Mesendoderm (in vitro differentiated cells): ENCODE data around the gene NPTN.
A peak's percentile ranks its signal among the peaks of the same experiment; 100 is the strongest.

Experiments
- DNase-seq: peaks from one replicate; pipeline ENCODE4 v3.0.0; 2013
- H2AK5ac ChIP-seq: 2 replicates; pipeline ENCODE4 v1.6.1; 2013; ENCODE audit warnings: low read length, inconsistent platforms
- H2BK120ac ChIP-seq: 2 replicates; pipeline ENCODE4 v1.6.1; 2013; ENCODE audit warnings: low read depth, mild to moderate bottlenecking, low read length, moderate library complexity, mixed read lengths
- H2BK15ac ChIP-seq: replicated peaks from 2 replicates; pipeline ENCODE4 v1.6.1; 2013; ENCODE audit warnings: low read depth, mild to moderate bottlenecking, moderate library complexity
- H2BK5ac ChIP-seq: 2 replicates; pipeline ENCODE4 v1.6.1; 2013; ENCODE audit warnings: low read length, inconsistent platforms
- H3K18ac ChIP-seq: 2 replicates; pipeline ENCODE4 v1.6.1; 2013; ENCODE audit warnings: mild to moderate bottlenecking, low read length, mixed read lengths
- H3K23ac ChIP-seq: one replicate; pipeline ENCODE4 v1.6.1; 2013; ENCODE audit warnings: low read length
- H3K27ac ChIP-seq: 2 replicates; pipeline ENCODE4 v1.5.1; 2013; ENCODE audit warnings: low read depth, mild to moderate bottlenecking, inconsistent platforms, low read length, moderate library complexity
- H3K27me3 ChIP-seq: 2 replicates; pipeline ENCODE4 v1.6.1; 2013; ENCODE audit warnings: low read length, control low read depth, mild to moderate bottlenecking, inconsistent platforms; ENCODE audit not compliant: insufficient read depth, poor library complexity
- H3K36me3 ChIP-seq: 2 replicates; pipeline ENCODE4 v1.6.1; 2013; ENCODE audit warnings: low read length, inconsistent platforms; ENCODE audit not compliant: control insufficient read depth, insufficient read depth
- H3K4ac ChIP-seq: one replicate; pipeline ENCODE4 v1.6.1; 2013; ENCODE audit warnings: low read depth, mild to moderate bottlenecking, low read length, moderate library complexity
- H3K4me1 ChIP-seq: 2 replicates; pipeline ENCODE4 v1.6.1; 2013; ENCODE audit warnings: low read depth, low read length, inconsistent platforms; ENCODE audit not compliant: control insufficient read depth
- H3K4me2 ChIP-seq: 2 replicates; pipeline ENCODE4 v1.6.1; 2013; ENCODE audit warnings: low read length
- H3K4me3 ChIP-seq: 2 replicates; pipeline ENCODE4 v1.5.1; 2013; ENCODE audit warnings: mild to moderate bottlenecking, low read length
- H3K56ac ChIP-seq: one replicate; pipeline ENCODE4 v1.6.1; 2013; ENCODE audit warnings: low read length
- H3K79me1 ChIP-seq: 2 replicates; pipeline ENCODE4 v1.6.1; 2013; ENCODE audit warnings: low read length, inconsistent platforms
- H3K79me2 ChIP-seq: 2 replicates; pipeline ENCODE4 v1.6.1; 2013; ENCODE audit warnings: mild to moderate bottlenecking, low read length; ENCODE audit not compliant: control insufficient read depth, insufficient read depth
- H3K9ac ChIP-seq: 2 replicates; pipeline ENCODE4 v1.6.1; 2013; ENCODE audit warnings: low read length, inconsistent platforms
- H4K5ac ChIP-seq: one replicate; pipeline ENCODE4 v1.6.1; 2013; ENCODE audit warnings: low read length
- H4K8ac ChIP-seq: one replicate; pipeline ENCODE4 v1.6.1; 2013; ENCODE audit warnings: low read depth, mild to moderate bottlenecking, control low read depth, low read length, moderate library complexity
- WGBS: extraction: QIAGEN DNeasy Blood & Tissue Kit; methylation state at CpG from one replicate; pipeline ENCODE4 v1.1.7; 2013; ENCODE audit warnings: low lambda C conversion rate, missing lambda C conversion rate; ENCODE audit not compliant: insufficient coverage; ENCODE audit errors: extremely low coverage; 5-methylcytosine and 5-hydroxymethylcytosine counted together

Gene NPTN

GRCh38 chr15:73598530-73599160, 34.5 kb downstream of the NPTN start:
- H3K27ac ChIP-seq = no peak overlapping the region
- no peak overlapping the region for H3K56ac ChIP-seq
- H4K8ac ChIP-seq = no peak overlapping the region
- H3K18ac ChIP-seq = no peak overlapping the region
- H2BK5ac ChIP-seq = no peak overlapping the region
- peaks cover 22% of the 10 kb centered on the region for H3K4me1 ChIP-seq
- H3K79me1 ChIP-seq = peaks cover 20% of the 10 kb centered on the region
- no peak for DNase-seq
- H2BK15ac ChIP-seq = no peak overlapping the region
- no peaks in the 10 kb centered on the region for H3K27me3 ChIP-seq
- H3K9ac ChIP-seq = no peak overlapping the region
- H3K23ac ChIP-seq = no peak overlapping the region
- H4K5ac ChIP-seq = no peak overlapping the region
- WGBS = no CpG with 5 or more reads among the region's 3 CpGs
- H3K4me2 ChIP-seq = no peak overlapping the region
- peaks cover 60% of the 10 kb centered on the region for H3K79me2 ChIP-seq
- H3K4me3 ChIP-seq = no peak overlapping the region
- no peaks in the 10 kb centered on the region for H3K36me3 ChIP-seq
- no peak overlapping the region for H2BK120ac ChIP-seq
- H3K4ac ChIP-seq = no peak overlapping the region
- no peak overlapping the region for H2AK5ac ChIP-seq

GRCh38 chr15:73597036-73597638, 36.1 kb downstream of the NPTN start:
- no CpG with 5 or more reads among the region's 21 CpGs for WGBS
- Histone ChIP-seq H3K9ac (no peak overlapping the region), H3K4me3 (no peak overlapping the region), H3K4me2 (no peak overlapping the region), H3K36me3 (no peaks in the 10 kb centered on the region), H3K27ac (no peak overlapping the region), H2AK5ac (no peak overlapping the region), H4K8ac (no peak overlapping the region), H4K5ac (no peak overlapping the region), H2BK15ac (no peak overlapping the region), H3K4ac (no peak overlapping the region), H3K4me1 (peaks cover 14% of the 10 kb centered on the region), H3K56ac (no peak overlapping the region), H2BK120ac (no peak overlapping the region), H2BK5ac (no peak overlapping the region), H3K23ac (no peak overlapping the region), H3K18ac (no peak overlapping the region), H3K79me1 (peaks cover 19% of the 10 kb centered on the region), H3K27me3 (no peaks in the 10 kb centered on the region), H3K79me2 (peaks cover 57% of the 10 kb centered on the region)
- no peak for DNase-seq

- H3K79me2 ChIP-seq = peaks cover 53% of the 10 kb centered on the region
- H4K5ac ChIP-seq = no peak overlapping the region
- DNase-seq = peak; percentile 42
- H2AK5ac ChIP-seq = no peak overlapping the region
- no peak overlapping the region for H2BK5ac ChIP-seq
- H3K27me3 ChIP-seq = no peaks in the 10 kb centered on the region
- peaks cover 6% of the 10 kb centered on the region for H3K4me1 ChIP-seq
- no peak overlapping the region for H2BK15ac ChIP-seq
- no peak overlapping the region for H4K8ac ChIP-seq
- H3K4ac ChIP-seq = no peak overlapping the region
- H3K4me3 ChIP-seq = no peak overlapping the region
- H2BK120ac ChIP-seq = no peak overlapping the region
- H3K9ac ChIP-seq = no peak overlapping the region
- H3K18ac ChIP-seq = no peak overlapping the region
- no peak overlapping the region for H3K4me2 ChIP-seq
- no peak overlapping the region for H3K56ac ChIP-seq
- peaks cover 23% of the 10 kb centered on the region for H3K79me1 ChIP-seq
- no CpG with 5 or more reads among the region's 1 CpG for WGBS
- H3K27ac ChIP-seq = no peak overlapping the region
- H3K23ac ChIP-seq = no peak overlapping the region
- peaks cover 3% of the 10 kb centered on the region for H3K36me3 ChIP-seq
Observed at GRCh38 chr15:73596174-73596573, 37.0 kb downstream of the NPTN start.

- WGBS = no CpG with 5 or more reads among the region's 2 CpGs
Observed at GRCh38 chr15:73594109-73594508, 39.1 kb downstream of the NPTN start.

GRCh38 chr15:73593304-73594074, 39.7 kb downstream of the NPTN start:
- DNase-seq = no peak
- Histone ChIP-seq H3K4me2 (no peak overlapping the region), H3K4ac (no peak overlapping the region), H3K9ac (no peak overlapping the region), H4K5ac (no peak overlapping the region), H3K79me2 (peaks cover 37% of the 10 kb centered on the region), H3K27me3 (no peaks in the 10 kb centered on the region), H3K23ac (no peak overlapping the region), H3K36me3 (peaks cover 3% of the 10 kb centered on the region), H2BK15ac (no peak overlapping the region), H3K27ac (no peak overlapping the region), H2AK5ac (no peak overlapping the region), H4K8ac (no peak overlapping the region), H2BK5ac (no peak overlapping the region), H3K79me1 (peaks cover 25% of the 10 kb centered on the region), H3K4me3 (no peak overlapping the region), H3K18ac (no peak overlapping the region), H2BK120ac (no peak overlapping the region), H3K4me1 (peaks cover 4% of the 10 kb centered on the region), H3K56ac (no peak overlapping the region)
- WGBS = no CpG with 5 or more reads among the region's 9 CpGs

More at GRCh38 chr15:73594109-73594508, 39.1 kb downstream of the NPTN start:
- H3K18ac ChIP-seq = no peak overlapping the region
- no peak overlapping the region for H3K4ac ChIP-seq
- H4K5ac ChIP-seq = no peak overlapping the region
- H3K79me2 ChIP-seq = peaks cover 43% of the 10 kb centered on the region
- H2BK5ac ChIP-seq = no peak overlapping the region
- peaks cover 26% of the 10 kb centered on the region for H3K79me1 ChIP-seq
- H3K56ac ChIP-seq = no peak overlapping the region
- H2AK5ac ChIP-seq = no peak overlapping the region
- H3K4me2 ChIP-seq = no peak overlapping the region
- DNase-seq = no peak
- H3K4me3 ChIP-seq = no peak overlapping the region
- H3K27me3 ChIP-seq = no peaks in the 10 kb centered on the region
- H4K8ac ChIP-seq = no peak overlapping the region
- peaks cover 3% of the 10 kb centered on the region for H3K36me3 ChIP-seq
- no peak overlapping the region for H3K23ac ChIP-seq
- peaks cover 4% of the 10 kb centered on the region for H3K4me1 ChIP-seq
- H3K9ac ChIP-seq = no peak overlapping the region
- H3K27ac ChIP-seq = no peak overlapping the region
- no peak overlapping the region for H2BK120ac ChIP-seq
- H2BK15ac ChIP-seq = no peak overlapping the region
